Left ventricle myocardium inferior (tissue), 1 donor: ENCODE data around the gene ADSS1. TPM values are rescaled to one million over a fixed set of nuclear protein-coding genes. Genes with fewer than 3 reads are reported as not detected.

ENCODE experiments used
- DNase-seq: peaks from one replicate; pipeline ENCODE4 v3.0.0-alpha.2; 2020
- H3K27ac ChIP-seq: fragments of 200-600 bp; replicated peaks from 2 replicates; pipeline ENCODE4 v1.8.0; 2021
- H3K27me3 ChIP-seq: fragments of 200-600 bp; 2 replicates; pipeline ENCODE4 v1.8.0; 2021; ENCODE audit warnings: low read depth
- H3K36me3 ChIP-seq: fragments of 200-600 bp; 2 replicates; pipeline ENCODE4 v1.8.0; 2021
- H3K4me1 ChIP-seq: fragments of 200-600 bp; 2 replicates; pipeline ENCODE4 v1.8.0; 2021
- H3K4me3 ChIP-seq: fragments of 200-600 bp; 2 replicates; pipeline ENCODE4 v1.8.0; 2021; ENCODE audit warnings: mild to moderate bottlenecking, moderate library complexity
- H3K9me3 ChIP-seq: fragments of 200-600 bp; replicated peaks from 2 replicates; pipeline ENCODE4 v1.8.0; 2021
- CTCF ChIP-seq: fragments of 200-600 bp; IDR thresholded peaks from 2 replicates; pipeline ENCODE4 v1.8.0; 2021; ENCODE audit warnings: antibody characterized with exemption, mild to moderate bottlenecking, borderline replicate concordance
- intact Hi-C: fragments of 100-400 bp; cut with micrococcal nuclease; formaldehyde crosslinking; loops from one replicate; pipeline ENCODE4 v1.11.0; 2022
- total RNA-seq: library from RNA; stranded (reverse); fragmentation: NEBNext Ultra II Directional; extraction: Animal tissue kit (Norgen Biotek cat#: 25700); gene quantifications from one replicate; pipeline ENCODE4 v1.2.1, GENCODE V29; 2021
- donor health status: DM: no; HTN: yes; CAD: no; lungs with severe emphysema.

Gene ADSS1
- total RNA-seq, 1 donor from 2014 or later = 218 TPM

DNA sequence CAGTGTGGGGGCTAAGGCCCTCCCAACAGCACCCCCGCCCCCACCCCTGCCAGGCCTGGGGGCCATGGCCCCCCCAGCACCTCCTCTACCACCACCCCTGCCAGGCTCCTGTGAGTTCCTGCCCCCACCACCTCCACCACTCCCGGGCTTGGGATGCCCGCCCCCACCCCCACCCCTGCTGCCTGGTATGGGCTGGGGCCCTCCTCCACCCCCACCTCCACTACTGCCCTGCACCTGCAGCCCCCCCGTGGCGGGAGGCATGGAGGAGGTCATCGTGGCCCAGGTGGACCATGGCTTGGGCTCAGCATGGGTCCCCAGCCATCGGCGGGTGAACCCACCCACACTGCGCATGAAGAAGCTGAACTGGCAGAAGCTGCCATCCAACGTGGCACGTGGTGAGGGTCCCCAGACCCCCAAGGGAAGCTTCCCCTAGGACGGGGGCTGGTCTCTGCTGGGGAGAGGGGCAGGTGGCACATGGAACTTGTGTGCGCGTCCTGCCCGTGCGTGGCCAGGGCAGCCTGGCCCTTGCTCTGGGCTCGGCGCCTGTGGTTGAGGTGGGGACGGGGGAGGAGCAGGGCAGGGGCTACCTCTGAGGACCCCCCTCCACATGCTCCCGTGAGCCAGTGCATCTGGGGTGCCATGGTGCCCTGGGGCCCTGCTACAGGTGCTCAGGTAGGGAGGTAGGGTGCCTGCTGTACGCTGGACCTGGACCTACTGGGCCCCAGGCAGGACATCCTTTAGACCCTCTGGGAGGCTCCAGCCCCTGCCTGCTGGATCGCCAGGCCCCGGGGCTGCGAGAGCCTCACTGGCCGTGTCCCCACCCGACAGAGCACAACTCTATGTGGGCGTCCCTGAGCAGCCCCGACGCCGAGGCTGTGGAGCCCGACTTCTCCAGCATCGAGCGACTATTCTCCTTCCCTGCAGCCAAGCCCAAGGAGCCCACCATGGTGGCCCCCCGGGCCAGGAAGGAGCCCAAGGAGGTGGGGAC lies 16.1 kb upstream of the ADSS1 start:
- intact Hi-C loops = no loop called here
- no peak for DNase-seq

GRCh38 chr14:104708606-104709268 lies 15.3 kb upstream of the ADSS1 start:
- DNase-seq = peak; percentile 67
- Histone ChIP-seq H3K4me1 (peaks cover 22% of the 10 kb centered on the region), H3K36me3 (peaks cover 71% of the 10 kb centered on the region), H3K27me3 (no peaks in the 10 kb centered on the region), H3K4me3 (no peak overlapping the region), H3K27ac (no peak overlapping the region), H3K9me3 (no peaks in the 10 kb centered on the region)
- peak; percentile 100 for TF ChIP-seq CTCF
- intact Hi-C loops = no loop called here

More for the DNA sequence above, 16.1 kb upstream of the ADSS1 start:
- H3K4me1 ChIP-seq = peaks cover 22% of the 10 kb centered on the region
- no peaks in the 10 kb centered on the region for H3K27me3 ChIP-seq
- no peak overlapping the region for H3K4me3 ChIP-seq
- H3K9me3 ChIP-seq = no peaks in the 10 kb centered on the region
- no peak overlapping the region for H3K27ac ChIP-seq
- TF ChIP-seq CTCF = no peak
- H3K36me3 ChIP-seq = peaks cover 71% of the 10 kb centered on the region

GRCh38 chr14:104709387-104710039 lies 14.5 kb upstream of the ADSS1 start:
- no peak for TF ChIP-seq CTCF
- H3K27me3 ChIP-seq = no peaks in the 10 kb centered on the region
- H3K36me3 ChIP-seq = peaks cover 71% of the 10 kb centered on the region
- no peak overlapping the region for H3K27ac ChIP-seq
- intact Hi-C loops = no loop called here
- H3K9me3 ChIP-seq = no peaks in the 10 kb centered on the region
- H3K4me3 ChIP-seq = no peak overlapping the region
- DNase-seq = no peak
- peaks cover 22% of the 10 kb centered on the region for H3K4me1 ChIP-seq

- no peak overlapping the region for H3K4me3 ChIP-seq
- intact Hi-C loops = no loop called here
- TF ChIP-seq CTCF = no peak
- no peak overlapping the region for H3K27ac ChIP-seq
- peaks cover 72% of the 10 kb centered on the region for H3K36me3 ChIP-seq
- peaks cover 23% of the 10 kb centered on the region for H3K4me1 ChIP-seq
- H3K9me3 ChIP-seq = no peaks in the 10 kb centered on the region
- no peaks in the 10 kb centered on the region for H3K27me3 ChIP-seq
- no peak for DNase-seq
Measured at GRCh38 chr14:104710071-104710735, 13.8 kb upstream of the ADSS1 start.
